HG02623 (cell line): ENCODE data around the gene KCNH4.
A peak's percentile ranks its signal among the peaks of the same experiment; 100 is the strongest.

ENCODE experiments used
- ATAC-seq: cut with Tn5 transposase; IDR thresholded peaks from one replicate; pipeline ENCODE4 v1.9.1; 2021; ENCODE audit warnings: moderate library complexity; ENCODE audit not compliant: unreplicated experiment

KCNH4 gene

DNA sequence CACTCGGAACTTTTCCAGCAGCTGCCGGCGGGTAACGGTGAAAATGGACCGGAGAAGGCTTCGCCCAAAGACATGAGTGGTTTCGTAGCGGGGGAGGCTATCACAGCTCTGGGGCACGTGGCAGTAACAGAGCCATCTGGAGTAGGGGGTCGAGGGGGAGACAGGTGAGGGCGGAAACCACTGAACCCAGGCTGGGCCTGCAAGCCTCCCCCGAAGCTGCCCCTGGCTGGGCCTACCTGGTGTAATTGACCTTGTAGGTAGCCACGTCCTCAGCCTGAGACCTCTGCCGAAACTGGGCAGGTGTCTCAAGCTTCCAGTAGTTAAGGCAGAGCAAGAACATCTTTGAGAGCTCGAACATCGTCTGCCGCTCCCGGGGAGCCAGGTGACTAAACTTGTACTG is 61.6 kb downstream of the KCNH4 start:
- ATAC-seq, result no peak

DNA sequence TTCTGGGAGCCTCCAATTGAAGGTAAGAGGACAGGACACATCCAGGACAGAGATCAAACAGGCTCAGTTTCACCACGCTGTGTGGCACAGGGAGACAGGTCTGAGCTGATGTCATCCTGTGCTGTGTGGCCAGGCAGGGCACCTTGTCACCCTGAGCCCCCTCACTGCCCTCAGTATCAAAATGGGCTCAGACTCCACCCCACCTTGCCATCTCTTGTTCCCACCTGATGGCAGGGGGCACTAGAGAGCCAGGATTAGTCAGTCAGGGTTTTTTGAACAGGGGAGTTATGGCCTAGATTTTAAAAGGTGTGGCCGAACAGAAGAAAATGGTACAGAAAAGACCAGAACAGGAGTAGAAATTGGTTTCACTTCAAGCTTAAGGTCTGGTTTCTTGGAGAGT is 62.4 kb downstream of the KCNH4 start:
- no peak for ATAC-seq

DNA sequence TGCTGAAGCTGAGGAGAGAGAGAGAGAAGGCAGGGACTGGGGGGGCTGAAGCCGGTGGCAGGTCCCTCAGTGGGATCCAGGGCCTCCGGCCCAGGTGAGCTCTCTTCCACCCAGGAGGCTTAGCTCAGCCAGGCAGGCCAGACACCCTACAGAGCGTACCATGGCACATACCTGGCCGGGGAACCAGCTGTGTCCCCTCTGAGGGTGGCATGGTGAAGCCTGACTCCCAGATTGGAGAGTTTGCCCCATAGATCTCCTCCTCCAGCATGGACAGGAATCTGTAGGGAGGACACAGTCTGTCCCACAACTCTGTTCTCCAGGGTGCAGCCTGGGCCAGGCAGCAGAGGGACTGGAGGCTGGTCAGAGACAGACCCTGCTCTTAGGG is 62.8 kb downstream of the KCNH4 start:
- ATAC-seq, result no peak

DNA sequence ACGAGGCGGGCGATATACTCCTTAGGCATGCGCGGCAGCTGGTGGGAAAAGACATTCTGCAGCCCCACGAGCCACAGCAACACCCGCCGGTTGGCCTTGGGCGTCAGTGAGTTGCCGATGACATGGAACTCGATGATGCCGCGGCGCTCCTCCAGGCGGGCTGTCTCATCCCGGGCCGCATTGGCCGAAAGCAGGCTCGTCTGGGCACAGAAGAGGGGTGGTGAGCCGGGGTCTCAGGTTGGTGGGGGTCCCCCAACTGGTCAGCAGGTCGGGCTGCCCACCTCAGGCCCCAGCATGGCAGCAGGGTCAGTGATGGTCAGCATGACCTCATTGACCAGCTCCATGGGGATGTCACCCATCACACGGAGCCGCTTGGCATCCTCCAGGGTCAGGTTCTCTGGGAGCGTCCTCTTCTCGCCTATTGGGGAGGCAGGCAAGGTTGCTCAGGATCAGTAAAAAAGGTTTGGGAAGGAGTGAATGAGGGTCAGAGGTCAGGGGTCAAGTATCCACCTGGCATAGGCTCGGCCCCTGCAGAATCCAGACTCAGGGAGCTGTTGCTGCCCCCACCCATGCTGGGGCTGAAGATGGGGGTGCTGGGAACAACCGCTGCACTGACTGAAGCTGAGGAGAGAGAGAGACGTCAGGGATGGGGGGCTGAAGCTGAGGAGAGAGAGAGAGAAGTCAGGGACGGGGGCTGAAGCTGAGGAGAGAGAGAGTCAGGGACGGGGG is 63.4 kb downstream of the KCNH4 start:
- ATAC-seq, result no peak

DNA sequence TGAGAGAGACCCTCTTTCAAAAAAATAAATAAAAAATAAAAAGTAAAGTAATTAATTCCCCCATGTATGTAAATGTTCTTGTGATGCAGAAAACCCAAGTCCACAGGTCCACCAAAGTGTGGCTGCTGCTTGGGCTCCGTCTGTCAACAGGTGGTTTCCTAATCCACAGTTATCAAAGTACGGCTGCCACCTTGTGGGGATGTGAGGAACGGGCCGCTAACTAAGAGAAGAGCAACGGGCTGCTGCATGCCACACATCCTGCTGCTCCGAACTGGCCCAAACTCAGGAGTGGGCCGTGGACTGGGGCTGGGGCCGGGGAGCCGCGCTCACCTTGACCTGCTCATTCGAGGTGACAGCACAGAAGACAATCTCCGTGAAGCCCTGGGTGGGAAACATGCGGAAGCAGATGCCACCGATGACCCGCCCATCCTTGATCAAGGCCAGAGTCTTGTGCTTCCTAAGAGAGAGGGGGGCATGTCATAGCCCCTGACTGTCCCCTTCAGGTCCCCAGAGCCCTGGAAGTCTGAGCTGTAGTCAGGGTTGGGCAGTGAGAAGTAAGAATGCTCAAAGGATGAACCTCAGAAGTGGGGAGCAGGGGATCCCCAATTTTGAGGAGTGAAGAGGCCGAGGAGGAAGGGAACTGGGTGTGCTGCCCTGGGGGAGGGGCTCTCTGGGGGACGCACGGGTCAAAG is 64.1 kb downstream of the KCNH4 start:
- ATAC-seq, result no peak

DNA sequence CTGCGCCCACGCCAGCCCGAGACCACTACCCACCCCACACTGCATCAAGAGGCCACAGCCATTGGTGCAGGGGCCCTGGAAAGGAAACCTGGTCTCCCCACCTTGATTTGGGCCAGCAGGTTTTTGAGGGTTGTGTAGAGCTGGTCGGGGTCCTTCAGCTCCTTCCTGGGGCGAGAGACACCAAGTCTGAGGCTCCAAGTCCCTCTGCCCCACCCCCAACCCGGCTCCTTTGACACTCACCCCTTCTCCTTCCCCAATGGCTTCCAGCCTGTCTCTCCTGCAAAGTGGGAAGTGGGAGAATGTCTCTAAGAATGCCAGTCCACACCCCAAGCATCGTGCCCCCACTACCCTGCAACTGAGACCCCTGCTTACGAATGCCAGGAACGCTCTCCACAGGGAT is 66.8 kb downstream of the KCNH4 start:
- no peak for ATAC-seq

DNA sequence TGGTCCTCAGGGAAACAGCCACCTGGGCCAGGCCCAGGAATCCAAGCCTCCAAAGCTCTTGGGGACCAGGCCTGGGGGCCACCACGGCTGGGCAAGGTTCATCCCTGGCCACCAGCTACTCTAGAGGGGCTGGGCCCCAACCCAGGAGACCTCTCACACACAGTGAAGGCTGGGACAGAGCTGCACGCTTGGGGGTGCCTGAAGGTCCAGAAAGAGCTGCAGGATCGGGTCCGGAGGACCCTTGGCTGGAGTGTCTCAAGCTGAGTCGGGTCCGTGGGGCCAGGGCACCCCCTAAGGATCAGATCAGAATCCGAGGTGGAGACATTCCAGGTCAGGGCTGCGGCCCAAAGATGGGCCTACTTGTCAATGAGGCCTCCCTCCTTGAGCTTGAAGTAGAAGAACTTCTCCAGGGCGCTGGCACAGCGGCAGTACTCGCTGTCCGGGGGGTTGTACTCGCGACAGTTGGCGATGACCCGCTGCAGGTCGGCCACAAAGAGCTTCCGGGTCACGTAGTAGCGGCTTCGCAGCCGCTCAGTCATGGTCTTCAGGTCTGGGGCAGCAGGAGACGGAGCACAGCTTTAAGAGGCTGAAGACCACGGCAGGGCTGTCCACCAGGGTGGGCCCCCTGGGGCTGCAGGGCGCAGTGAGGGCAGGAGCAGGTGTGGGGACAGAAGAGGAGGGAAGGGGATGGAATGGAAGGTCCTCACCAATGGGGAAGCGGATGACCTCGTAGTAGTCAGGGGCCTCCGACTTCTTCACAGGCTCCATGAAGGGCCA is 67.5 kb downstream of the KCNH4 start:
- no peak for ATAC-seq

DNA sequence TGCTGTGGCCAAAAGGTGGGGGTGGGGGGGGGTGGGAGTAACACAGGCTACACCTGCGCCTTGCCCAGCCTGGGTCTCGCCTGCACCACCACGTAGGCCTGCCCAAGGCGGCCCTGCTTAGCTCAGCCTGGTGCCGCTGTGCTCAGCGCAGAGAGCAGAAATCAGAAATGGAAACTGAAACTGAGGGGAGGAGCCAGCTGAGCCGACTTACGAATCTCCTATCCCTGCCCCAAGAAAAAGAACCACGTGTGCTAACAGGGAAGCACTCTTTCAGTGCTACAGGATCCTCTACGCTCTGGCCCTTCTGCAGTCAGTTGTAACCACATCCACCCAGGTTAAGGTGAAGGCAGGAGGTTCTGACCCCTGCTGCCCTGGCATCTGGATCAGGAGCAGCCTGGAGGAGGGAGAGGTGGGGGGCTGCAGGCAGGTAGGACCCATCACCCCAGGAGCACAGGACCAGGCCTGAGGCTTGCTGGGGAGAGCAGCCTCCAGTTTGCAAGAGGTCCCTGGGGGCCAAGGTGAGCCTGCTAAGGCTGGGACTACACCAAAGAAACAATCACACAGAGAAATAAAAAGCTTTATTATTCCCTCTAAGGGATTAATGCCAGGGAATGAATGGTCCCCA is 68.3 kb downstream of the KCNH4 start, which contains the start of gene DHX58:
Gene DHX58, minus strand, starts transcription at position 163 of the 625 bp plus-strand sequence. CDS start 822 bp downstream, outside the sequence.
- peak; percentile 51 for ATAC-seq

DNA sequence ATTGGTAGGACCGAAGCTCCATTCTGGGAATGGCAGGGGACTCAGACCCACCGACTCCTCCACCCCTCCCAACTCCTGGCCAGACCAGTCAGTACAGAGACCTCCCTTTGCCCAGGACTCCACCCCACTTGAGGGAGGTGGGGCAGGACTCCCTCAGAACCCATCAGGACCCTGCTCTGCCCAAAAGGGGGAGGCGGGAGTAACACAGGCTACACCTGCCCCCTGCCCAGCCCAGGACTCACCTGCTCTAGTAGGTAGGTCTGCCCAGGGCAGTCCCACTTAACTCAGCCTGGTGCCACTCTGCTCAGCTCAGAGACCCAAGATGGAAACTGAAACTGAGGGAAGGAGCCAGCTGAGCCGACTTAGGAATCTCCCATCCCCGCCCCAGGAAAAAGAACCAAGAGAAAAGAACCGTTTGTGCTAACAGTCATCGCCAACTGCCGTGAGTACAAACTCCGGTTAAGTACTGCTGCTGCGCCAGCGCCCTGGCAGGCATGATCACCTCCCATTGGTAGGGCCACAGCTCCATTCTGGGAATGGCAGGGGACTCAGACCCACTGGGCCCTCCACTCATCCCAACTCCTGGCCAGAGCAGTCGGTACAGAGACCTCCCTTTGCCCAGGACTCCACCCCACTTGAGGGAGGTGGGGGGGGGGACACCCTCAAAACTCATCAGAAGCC is 68.9 kb downstream of the KCNH4 start:
- ATAC-seq, result no peak

DNA sequence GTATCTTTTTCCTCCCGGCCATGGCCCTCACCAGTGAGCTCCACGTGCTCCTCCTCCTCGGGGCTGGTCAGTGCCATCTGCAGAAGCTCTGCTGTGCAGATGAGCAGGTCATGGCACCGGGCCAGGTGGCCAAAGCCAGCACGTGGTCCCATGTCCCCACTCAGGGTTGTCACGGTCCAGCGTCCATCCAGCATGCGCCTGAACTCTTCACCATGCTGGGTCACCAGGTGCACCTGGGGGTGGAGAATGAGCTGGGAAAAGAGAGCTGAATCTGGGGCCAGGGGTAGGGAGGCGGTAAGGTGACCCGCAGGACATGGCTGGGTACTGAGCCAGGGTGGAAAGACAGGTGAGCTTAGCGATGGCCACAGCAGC is 69.7 kb downstream of the KCNH4 start:
- ATAC-seq, result no peak

DNA sequence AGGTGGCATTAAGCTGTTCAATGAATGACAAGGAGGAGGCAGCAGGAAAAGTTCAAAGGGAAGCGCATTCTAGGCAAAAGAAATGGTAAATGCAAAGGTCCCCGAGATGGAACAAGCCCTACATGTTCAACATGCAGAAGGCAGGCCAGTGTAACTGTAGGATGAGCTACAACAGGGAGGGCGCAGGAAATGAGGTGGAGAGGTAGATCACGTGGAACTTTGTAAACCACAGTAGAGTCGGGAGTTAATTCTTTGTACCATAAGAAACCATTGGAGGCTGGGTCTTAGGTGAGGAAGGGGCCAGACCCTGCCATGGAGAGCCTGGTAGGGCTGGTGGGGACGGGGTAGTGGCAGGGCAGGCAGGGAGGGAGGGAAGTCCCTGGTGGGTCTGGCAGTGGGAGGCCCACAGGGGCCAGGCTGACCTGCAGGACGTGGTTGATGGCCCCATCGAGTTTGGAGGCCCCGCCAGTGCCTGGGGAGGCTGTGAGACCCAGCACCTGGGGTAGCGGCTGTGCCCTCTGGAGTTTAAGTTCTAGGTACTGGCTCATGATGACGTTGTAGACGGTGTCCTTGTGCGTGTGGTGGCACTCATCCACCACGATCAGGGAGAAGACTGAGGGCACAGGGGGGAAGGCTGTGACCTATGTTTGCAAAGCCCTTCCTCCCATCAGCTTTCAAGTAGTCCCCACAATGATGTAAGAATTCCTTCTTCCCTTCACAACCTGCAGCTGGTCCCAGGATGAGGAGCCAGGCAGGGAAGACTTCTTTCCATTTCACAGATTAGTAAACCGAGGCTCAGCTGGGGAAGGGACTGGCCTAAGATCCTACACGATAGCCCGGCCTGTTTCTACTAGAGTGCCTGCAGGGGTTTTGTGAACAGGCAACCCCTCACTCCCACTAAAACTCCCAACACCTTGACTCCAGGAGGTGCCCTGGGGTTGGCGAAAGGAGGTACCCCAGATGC is 70.4 kb downstream of the KCNH4 start:
- ATAC-seq, result no peak

DNA sequence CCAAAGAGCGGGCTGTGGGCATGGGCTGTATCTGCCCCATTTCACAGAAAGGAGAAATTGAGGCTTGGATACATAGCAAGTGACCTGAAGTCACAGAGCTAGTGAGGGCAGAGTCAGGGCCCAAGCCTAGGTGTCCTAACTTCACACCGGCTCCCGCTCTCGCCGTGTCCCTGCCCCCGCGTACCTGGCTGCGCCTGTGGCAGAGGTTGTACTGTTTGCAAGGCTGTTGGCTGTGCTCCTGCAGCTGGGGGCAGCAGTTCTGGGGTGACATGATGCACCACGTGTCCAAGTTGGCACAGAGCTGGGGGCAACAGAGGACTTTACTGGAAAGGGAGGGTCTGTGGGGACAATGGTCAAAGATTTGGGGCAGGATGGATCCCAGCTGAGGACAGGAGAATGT is 71.9 kb downstream of the KCNH4 start:
- no peak for ATAC-seq

DNA sequence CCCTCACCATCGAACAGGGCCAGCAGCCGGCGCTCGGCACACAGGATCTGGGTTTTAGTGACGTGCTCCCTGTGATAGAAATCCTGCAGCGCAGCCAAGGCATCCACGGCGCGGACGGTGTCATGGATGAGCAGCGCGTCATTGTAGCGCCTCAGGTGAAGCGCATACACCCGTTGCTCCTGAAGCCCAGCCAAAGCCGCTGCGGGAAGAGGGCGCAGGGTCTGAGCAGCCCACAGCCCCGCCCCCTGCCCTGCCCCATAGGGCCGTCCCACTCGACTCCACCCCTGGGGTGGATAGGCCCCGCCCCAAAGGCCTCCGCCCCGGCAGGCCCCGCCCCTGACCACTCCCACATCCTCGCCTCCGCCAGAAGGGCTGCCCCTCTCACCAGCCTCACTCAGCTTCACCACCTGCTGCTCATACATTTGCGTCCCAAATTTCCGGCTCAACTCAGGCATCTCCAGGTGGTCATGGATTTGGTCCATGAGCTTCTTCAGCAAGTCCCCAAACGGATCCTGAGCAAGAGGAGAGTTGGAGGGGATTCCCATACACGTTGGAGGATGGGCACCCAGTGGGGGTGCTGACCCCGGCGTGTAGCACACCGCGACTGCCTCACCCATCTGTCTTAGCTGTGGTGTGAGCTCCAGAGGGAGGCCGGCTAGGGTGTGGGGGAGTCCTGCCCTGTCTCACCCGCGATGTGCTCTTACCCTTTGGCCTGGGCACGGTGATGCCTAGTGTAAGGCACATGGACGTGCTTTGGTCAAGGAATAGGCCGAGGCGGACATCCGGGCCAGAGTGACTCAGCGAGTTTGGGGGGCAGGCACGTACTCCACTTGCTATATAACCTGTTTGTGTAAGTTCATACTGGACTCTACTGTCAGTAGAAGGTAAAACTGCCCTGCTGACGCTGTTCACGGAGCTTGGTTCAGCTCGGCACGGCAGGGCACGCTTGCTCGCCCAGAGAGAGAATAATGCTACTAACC is 73.1 kb downstream of the KCNH4 start:
- peak; percentile 65 for ATAC-seq

DNA sequence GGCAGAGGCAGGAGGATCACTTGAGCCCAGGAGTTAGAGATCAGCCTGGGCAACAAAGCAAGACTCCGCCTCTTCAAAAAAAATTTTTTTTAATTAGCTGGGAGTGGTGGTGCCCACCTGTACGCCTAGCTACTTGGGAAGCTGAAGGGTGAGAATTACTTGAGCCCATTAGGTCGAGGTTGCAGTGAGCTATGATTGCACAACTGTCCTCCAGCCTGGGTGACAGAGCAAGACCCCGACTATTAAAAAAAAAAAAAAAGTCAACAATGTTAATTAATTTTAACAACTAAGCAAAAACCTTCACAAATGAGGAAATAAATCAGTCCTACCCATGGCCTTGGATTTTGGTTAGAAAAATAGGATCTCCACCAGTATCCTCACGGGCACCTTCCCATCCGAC is 73.8 kb downstream of the KCNH4 start:
- no peak for ATAC-seq
